A549 (cell line): ENCODE data around the gene HAS3.

ENCODE experiments used
- BHLHE40 ChIP-seq: IDR thresholded peaks from 2 replicates; pipeline ENCODE4 v1.6.1; 2012; ENCODE audit warnings: low read depth, low read length, inconsistent platforms
- CBX2 ChIP-seq: fragments of 200-600 bp; sonication (generic); IDR thresholded peaks from 2 replicates; pipeline ENCODE4 v1.6.1; 2016; ENCODE audit warnings: low read depth, mild to moderate bottlenecking, borderline replicate concordance
- CEBPB ChIP-seq, 2 experiments: fragments of >200 bp in 1 of 2; sonication (Bioruptor Twin) in 1 of 2; formaldehyde crosslinking in 1 of 2; IDR thresholded peaks; 2 replicates each; pipeline ENCODE4 v1.6.1; 2012 to 2016
- CTCF ChIP-seq: fragments of >200 bp; sonication (Bioruptor Twin); formaldehyde crosslinking; IDR thresholded peaks from 3 replicates; pipeline ENCODE4 v1.5.1; 2016
- ESRRA ChIP-seq: fragments of 150-350 bp; IDR thresholded peaks from 2 replicates; pipeline ENCODE4 v1.6.1; 2014; ENCODE audit warnings: mild to moderate bottlenecking, low read length, borderline replicate concordance
- HOXA7 ChIP-seq: fragments of 250-450 bp; sonication (Bioruptor Pico); IDR thresholded peaks from 2 replicates; pipeline ENCODE4 v1.5.0; 2020; ENCODE audit warnings: mild to moderate bottlenecking, moderate library complexity
- JUN ChIP-seq, 2 experiments: fragments of >200 bp; sonication (Bioruptor Twin); formaldehyde crosslinking; IDR thresholded peaks; 2 replicates in 1 of 2; 3 replicates in 1 of 2; pipeline ENCODE4 v1.6.1; 2016 to 2017
- KDM5A ChIP-seq: fragments of 200-600 bp; sonication (generic); IDR thresholded peaks from 2 replicates; pipeline ENCODE4 v1.6.1; 2016; ENCODE audit warnings: antibody characterized with exemption, mild to moderate bottlenecking
- MAFK ChIP-seq: fragments of 450-650 bp; IDR thresholded peaks from 2 replicates; pipeline ENCODE4 v1.6.1; 2014; ENCODE audit not compliant: partially characterized antibody
- POLR2A ChIP-seq: IDR thresholded peaks from 2 replicates; pipeline ENCODE4 v1.6.1; 2012; ENCODE audit warnings: mild to moderate bottlenecking, low read length
- RAD21 ChIP-seq, 2 experiments: fragments of >200 bp in 1 of 2; sonication (Bioruptor Twin) in 1 of 2; formaldehyde crosslinking in 1 of 2; IDR thresholded peaks in 1 of 2; conservative IDR thresholded peaks in 1 of 2; 2 replicates in 1 of 2; 3 replicates in 1 of 2; pipeline ENCODE4 v1.6.1; 2012 to 2018; ENCODE audit warnings: inconsistent platforms in 1 of 2
- SMC3 ChIP-seq: fragments of >200 bp; sonication (Bioruptor Twin); formaldehyde crosslinking; IDR thresholded peaks from 3 replicates; pipeline ENCODE4 v1.6.1; 2018; ENCODE audit warnings: inconsistent platforms
- TF ChIP-seq, protein P1 (sequence below): fragments of 250-450 bp; sonication (Bioruptor Pico); IDR thresholded peaks from 2 replicates; pipeline ENCODE4 v1.5.0; 2021; ENCODE audit warnings: mild to moderate bottlenecking, moderate library complexity, borderline replicate concordance

- TF ChIP-seq POLR2A (no peak), RAD21 (conservative IDR thresholded peaks at IDR 0.05 in 1 of 2, IDR thresholded peaks at IDR 0.05 in 1 of 2) (no peak), CTCF (no peak), CEBPB (IDR thresholded peaks at IDR 0.05) (no peak), BHLHE40 (no peak), HOXA7 (CRISPR knock-in tag) (no peak), KDM5A (no peak), ESRRA (no peak), JUN (IDR thresholded peaks at IDR 0.05) (no peak), SMC3 (no peak), MAFK (no peak), CBX2 (no peak)
- TF ChIP-seq, protein P1, sequence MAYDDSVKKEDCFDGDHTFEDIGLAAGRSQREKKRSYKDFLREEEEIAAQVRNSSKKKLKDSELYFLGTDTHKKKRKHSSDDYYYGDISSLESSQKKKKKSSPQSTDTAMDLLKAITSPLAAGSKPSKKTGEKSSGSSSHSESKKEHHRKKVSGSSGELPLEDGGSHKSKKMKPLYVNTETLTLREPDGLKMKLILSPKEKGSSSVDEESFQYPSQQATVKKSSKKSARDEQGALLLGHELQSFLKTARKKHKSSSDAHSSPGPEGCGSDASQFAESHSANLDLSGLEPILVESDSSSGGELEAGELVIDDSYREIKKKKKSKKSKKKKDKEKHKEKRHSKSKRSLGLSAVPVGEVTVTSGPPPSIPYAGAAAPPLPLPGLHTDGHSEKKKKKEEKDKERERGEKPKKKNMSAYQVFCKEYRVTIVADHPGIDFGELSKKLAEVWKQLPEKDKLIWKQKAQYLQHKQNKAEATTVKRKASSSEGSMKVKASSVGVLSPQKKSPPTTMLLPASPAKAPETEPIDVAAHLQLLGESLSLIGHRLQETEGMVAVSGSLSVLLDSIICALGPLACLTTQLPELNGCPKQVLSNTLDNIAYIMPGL (CRISPR knock-in tag): no peak
These were observed 32.8 kb upstream of the HAS3 start for GRCh38 chr16:69072640-69072974.
